HepG2 (cell line): Measurements from ENCODE around the gene TNRC18. TPM values are rescaled to one million over a fixed set of nuclear protein-coding genes. Genes with fewer than 3 reads are reported as not detected.
A peak's percentile ranks its signal among the peaks of the same experiment; 100 is the strongest.

ENCODE experiments used
- AGO1 ChIP-seq: fragments of 200-400 bp; formaldehyde crosslinking; IDR thresholded peaks from 2 replicates; pipeline ENCODE4 v1.6.1; 2017; ENCODE audit warnings: mild to moderate bottlenecking, low read depth, low read length, moderate library complexity; ENCODE audit not compliant: poor library complexity, severe bottlenecking
- EED ChIP-seq: sonication (generic); formaldehyde crosslinking; IDR thresholded peaks from 2 replicates; pipeline ENCODE4 v1.5.0; 2020; ENCODE audit warnings: mild to moderate bottlenecking, missing genetic modification reagents
- FOXM1 ChIP-seq: sonication (generic); formaldehyde crosslinking; IDR thresholded peaks from 2 replicates; pipeline ENCODE4 v1.5.0; 2020; ENCODE audit warnings: missing genetic modification reagents
- GLI4 ChIP-seq: sonication (generic); formaldehyde crosslinking; IDR thresholded peaks from 2 replicates; pipeline ENCODE4 v1.5.1; 2020; ENCODE audit warnings: missing genetic modification reagents, mild to moderate bottlenecking, moderate library complexity, borderline replicate concordance
- HDAC2 ChIP-seq: sonication (generic); formaldehyde crosslinking; IDR thresholded peaks from 2 replicates; pipeline ENCODE4 v1.4.0; 2020; ENCODE audit warnings: missing genetic modification reagents
- HOXA5 ChIP-seq: sonication (generic); formaldehyde crosslinking; IDR thresholded peaks from 2 replicates; pipeline ENCODE4 v1.4.0; 2020; ENCODE audit warnings: missing genetic modification reagents
- NR3C1 ChIP-seq: sonication (generic); formaldehyde crosslinking; IDR thresholded peaks from 2 replicates; pipeline ENCODE4 v1.4.0; 2020; ENCODE audit warnings: missing genetic modification reagents
- PITX1 ChIP-seq: sonication (generic); formaldehyde crosslinking; IDR thresholded peaks from 2 replicates; pipeline ENCODE4 v1.5.1; 2020; ENCODE audit warnings: mild to moderate bottlenecking, missing genetic modification reagents
- RAD21 ChIP-seq: fragments of 450-650 bp; formaldehyde crosslinking; IDR thresholded peaks from 2 replicates; pipeline ENCODE4 v1.5.0; 2020; ENCODE audit warnings: mild to moderate bottlenecking
- RFX5 ChIP-seq: IDR thresholded peaks from 2 replicates; pipeline ENCODE4 v1.6.1; 2011; ENCODE audit warnings: low read depth, low read length, improper control_type of control experiment
- SMYD3 ChIP-seq: sonication (generic); formaldehyde crosslinking; IDR thresholded peaks from 2 replicates; pipeline ENCODE4 v1.8.1; 2023; ENCODE audit warnings: mild to moderate bottlenecking, missing genetic modification reagents
- XRCC5 ChIP-seq: fragments of 200-400 bp; formaldehyde crosslinking; optimal IDR thresholded peaks from 2 replicates; pipeline ENCODE3; 2017; ENCODE audit warnings: mild to moderate bottlenecking, low read length
- ZNF136 ChIP-seq: sonication (generic); formaldehyde crosslinking; IDR thresholded peaks from 2 replicates; pipeline ENCODE4 v1.8.1; 2022; ENCODE audit warnings: low read depth, mild to moderate bottlenecking, moderate library complexity, missing genetic modification reagents
- ZNF513 ChIP-seq: sonication (generic); formaldehyde crosslinking; conservative IDR thresholded peaks from 2 replicates; pipeline ENCODE4 v1.5.0; 2020; ENCODE audit warnings: missing genetic modification reagents
- ZNF724P ChIP-seq: sonication (generic); formaldehyde crosslinking; IDR thresholded peaks from 2 replicates; pipeline ENCODE4 v1.8.0; 2022; ENCODE audit warnings: missing genetic modification reagents, borderline replicate concordance
- polyA plus RNA-seq, 8 experiments: library from polyadenylated mRNA; depleted of rRNA in 3 of 8; stranded (reverse) in 7 of 8; unstranded in 1 of 8; fragments of >200 nt; fragmentation: Illumina TruSeq in 4 of 8; extraction: Trizol in 4 of 8; gene quantifications; 2 replicates each; pipeline versions ENCODE4 v1.2.1 to v1.2.3, GENCODE V29; 2011 to 2016; ENCODE audit warnings: low read depth in 4 of 8, missing spikeins in 1 of 8, mixed read lengths in 1 of 8; ENCODE audit not compliant: insufficient read depth in 1 of 8
- total RNA-seq, 5 experiments: library from RNA; depleted of rRNA; stranded (reverse); fragments of >200 nt; fragmentation: Illumina TruSeq; extraction: Trizol; gene quantifications; 2 replicates each; pipeline ENCODE4 v1.2.3, GENCODE V29; 2016; ENCODE audit warnings: low read depth in 1 of 5
- TF ChIP-seq, protein P1 (sequence below): IDR thresholded peaks from 2 replicates; pipeline ENCODE4 v1.4.0; 2020; ENCODE audit warnings: mild to moderate bottlenecking, missing genetic modification reagents
- TF ChIP-seq, protein P2 (sequence below): sonication (generic); formaldehyde crosslinking; IDR thresholded peaks from 2 replicates; pipeline ENCODE4 v1.4.0; 2020; ENCODE audit warnings: missing genetic modification reagents, borderline replicate concordance

The TNRC18 gene
- total and polyA plus RNA-seq, 2 of the 13 experiments (the other 11 are each of a cell fraction or from before 2014, with no cell fraction given) = 11.7 to 17.4 TPM

DNA sequence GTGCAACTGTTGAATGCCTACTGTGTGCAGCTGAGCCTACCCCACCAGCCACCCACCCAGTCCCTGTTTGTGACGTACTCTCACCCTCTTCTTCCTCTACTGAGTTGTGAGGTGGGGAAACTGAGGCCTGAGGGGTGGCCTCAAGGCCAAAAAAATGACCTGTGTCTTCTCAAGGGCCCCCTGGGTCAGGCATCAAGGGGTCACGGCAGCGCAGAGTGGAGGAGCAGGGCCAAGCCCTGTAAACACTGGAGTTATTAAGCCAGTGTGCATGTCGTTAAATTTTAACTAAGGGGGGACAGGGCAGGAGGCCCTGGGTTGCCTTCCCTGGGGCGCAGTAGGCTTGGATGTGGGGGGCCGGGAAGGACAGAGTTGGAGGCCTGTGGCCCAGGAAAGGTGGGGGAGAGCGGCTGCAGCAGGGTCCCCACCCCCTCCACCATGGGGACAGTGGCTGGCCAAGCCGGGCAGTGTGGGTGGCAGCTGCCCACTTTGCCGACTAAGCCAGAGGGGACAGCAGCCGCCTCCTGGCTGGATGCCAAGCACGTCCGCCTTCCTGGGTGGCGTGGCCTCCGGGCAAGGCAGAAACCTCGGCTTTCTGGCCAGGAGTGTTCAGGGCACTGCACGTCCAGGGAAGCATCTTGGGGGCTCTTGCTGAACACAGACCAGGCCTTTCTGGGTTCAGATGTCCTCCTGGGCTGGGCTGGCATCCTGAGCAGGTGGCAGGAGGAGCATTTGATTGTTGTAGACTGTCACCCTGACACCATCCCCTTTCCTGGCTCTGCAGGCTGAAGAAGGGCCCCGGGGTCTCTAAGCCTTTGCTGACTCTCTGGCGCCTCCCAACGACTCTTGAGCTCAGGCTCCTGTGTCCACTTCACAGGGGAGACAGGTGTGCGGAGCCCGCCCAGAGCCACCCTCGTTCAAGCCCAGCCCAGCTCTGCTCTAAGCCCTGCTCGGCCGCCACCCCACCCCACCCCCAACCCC is 139.0 kb downstream of the TNRC18 start (continued):
- TF ChIP-seq, protein P1, sequence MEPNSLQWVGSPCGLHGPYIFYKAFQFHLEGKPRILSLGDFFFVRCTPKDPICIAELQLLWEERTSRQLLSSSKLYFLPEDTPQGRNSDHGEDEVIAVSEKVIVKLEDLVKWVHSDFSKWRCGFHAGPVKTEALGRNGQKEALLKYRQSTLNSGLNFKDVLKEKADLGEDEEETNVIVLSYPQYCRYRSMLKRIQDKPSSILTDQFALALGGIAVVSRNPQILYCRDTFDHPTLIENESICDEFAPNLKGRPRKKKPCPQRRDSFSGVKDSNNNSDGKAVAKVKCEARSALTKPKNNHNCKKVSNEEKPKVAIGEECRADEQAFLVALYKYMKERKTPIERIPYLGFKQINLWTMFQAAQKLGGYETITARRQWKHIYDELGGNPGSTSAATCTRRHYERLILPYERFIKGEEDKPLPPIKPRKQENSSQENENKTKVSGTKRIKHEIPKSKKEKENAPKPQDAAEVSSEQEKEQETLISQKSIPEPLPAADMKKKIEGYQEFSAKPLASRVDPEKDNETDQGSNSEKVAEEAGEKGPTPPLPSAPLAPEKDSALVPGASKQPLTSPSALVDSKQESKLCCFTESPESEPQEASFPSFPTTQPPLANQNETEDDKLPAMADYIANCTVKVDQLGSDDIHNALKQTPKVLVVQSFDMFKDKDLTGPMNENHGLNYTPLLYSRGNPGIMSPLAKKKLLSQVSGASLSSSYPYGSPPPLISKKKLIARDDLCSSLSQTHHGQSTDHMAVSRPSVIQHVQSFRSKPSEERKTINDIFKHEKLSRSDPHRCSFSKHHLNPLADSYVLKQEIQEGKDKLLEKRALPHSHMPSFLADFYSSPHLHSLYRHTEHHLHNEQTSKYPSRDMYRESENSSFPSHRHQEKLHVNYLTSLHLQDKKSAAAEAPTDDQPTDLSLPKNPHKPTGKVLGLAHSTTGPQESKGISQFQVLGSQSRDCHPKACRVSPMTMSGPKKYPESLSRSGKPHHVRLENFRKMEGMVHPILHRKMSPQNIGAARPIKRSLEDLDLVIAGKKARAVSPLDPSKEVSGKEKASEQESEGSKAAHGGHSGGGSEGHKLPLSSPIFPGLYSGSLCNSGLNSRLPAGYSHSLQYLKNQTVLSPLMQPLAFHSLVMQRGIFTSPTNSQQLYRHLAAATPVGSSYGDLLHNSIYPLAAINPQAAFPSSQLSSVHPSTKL = peak; percentile 73
- no peak for TF ChIP-seq SMYD3 (CRISPR knock-in tag)
- no peak for TF ChIP-seq NR3C1
- TF ChIP-seq GLI4 (CRISPR knock-in tag) = no peak
- peak; percentile 72; the same call in 1 of the 2 replicates for TF ChIP-seq HDAC2
- TF ChIP-seq FOXM1 (CRISPR knock-in tag) = no peak
- peak; percentile 56; the same call in 1 of the 2 replicates for TF ChIP-seq ZNF724P (CRISPR knock-in tag)
- TF ChIP-seq ZNF513 (CRISPR knock-in tag) = no peak
- peak; percentile 63 for TF ChIP-seq RAD21 (CRISPR knock-in tag)
- no peak for TF ChIP-seq EED (CRISPR knock-in tag)
- no peak for TF ChIP-seq RFX5
- TF ChIP-seq XRCC5 = no peak
- TF ChIP-seq, protein P2, sequence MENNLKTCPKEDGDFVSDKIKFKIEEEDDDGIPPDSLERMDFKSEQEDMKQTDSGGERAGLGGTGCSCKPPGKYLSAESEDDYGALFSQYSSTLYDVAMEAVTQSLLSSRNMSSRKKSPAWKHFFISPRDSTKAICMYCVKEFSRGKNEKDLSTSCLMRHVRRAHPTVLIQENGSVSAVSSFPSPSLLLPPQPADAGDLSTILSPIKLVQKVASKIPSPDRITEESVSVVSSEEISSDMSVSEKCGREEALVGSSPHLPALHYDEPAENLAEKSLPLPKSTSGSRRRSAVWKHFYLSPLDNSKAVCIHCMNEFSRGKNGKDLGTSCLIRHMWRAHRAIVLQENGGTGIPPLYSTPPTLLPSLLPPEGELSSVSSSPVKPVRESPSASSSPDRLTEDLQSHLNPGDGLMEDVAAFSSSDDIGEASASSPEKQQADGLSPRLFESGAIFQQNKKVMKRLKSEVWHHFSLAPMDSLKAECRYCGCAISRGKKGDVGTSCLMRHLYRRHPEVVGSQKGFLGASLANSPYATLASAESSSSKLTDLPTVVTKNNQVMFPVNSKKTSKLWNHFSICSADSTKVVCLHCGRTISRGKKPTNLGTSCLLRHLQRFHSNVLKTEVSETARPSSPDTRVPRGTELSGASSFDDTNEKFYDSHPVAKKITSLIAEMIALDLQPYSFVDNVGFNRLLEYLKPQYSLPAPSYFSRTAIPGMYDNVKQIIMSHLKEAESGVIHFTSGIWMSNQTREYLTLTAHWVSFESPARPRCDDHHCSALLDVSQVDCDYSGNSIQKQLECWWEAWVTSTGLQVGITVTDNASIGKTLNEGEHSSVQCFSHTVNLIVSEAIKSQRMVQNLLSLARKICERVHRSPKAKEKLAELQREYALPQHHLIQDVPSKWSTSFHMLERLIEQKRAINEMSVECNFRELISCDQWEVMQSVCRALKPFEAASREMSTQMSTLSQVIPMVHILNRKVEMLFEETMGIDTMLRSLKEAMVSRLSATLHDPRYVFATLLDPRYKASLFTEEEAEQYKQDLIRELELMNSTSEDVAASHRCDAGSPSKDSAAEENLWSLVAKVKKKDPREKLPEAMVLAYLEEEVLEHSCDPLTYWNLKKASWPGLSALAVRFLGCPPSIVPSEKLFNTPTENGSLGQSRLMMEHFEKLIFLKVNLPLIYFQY (CRISPR knock-in tag) = no peak; the same call in 1 of the 2 replicates
- no peak for TF ChIP-seq HOXA5 (CRISPR knock-in tag)
- peak; percentile 85 for TF ChIP-seq PITX1 (CRISPR knock-in tag)
- no peak for TF ChIP-seq ZNF136 (CRISPR knock-in tag)
- peak; percentile 48 for TF ChIP-seq AGO1
